ENCODE measurements around the gene TUBB6. TPM values are rescaled to one million over a fixed set of nuclear protein-coding genes. Genes with fewer than 3 reads are reported as not detected.

The TUBB6 gene
- total RNA-seq, 1 experiment from 2014 or later = 197 TPM

GRCh38 chr18:12366379-12366778, 58.3 kb downstream of the TUBB6 start:
- H3K27ac ChIP-seq (ENCODE audit: low read depth, low read length, poor library complexity, severe bottlenecking) = no peak overlapping the region
- intact Hi-C loops (cut with micrococcal nuclease; ENCODE audit: unreplicated experiment) = no loop called here
- H3K4me1 ChIP-seq (ENCODE audit: insufficient read depth, low read length, poor library complexity, severe bottlenecking) = no peaks in the 10 kb centered on the region
- ChIA-PET POLR2A (ENCODE audit: low non-redundant PET) (no interaction called here), CTCF (no interaction called here)
- H3K9me3 ChIP-seq (ENCODE audit: low read depth, low read length, poor library complexity, severe bottlenecking) = no peaks in the 10 kb centered on the region
- no peak for DNase-seq (ENCODE audit: low spot score)
- no peak for TF ChIP-seq EZH2 (IDR thresholded peaks at IDR 0.05; ENCODE audit: borderline replicate concordance, low read depth, low read length, poor library complexity, severe bottlenecking)
- TF ChIP-seq CTCF (conservative IDR thresholded peaks at IDR 0.05; ENCODE audit: low read depth, low read length) = no peak
- H3K27me3 ChIP-seq (replicated peaks; ENCODE audit: insufficient read depth, low read depth, low read length, poor library complexity) = no peaks in the 10 kb centered on the region
- BruUV-seq (replicated peaks) = no TSS peak
- H3K36me3 ChIP-seq (ENCODE audit: insufficient read depth, low read length, poor library complexity, severe bottlenecking) = peaks cover 61% of the 10 kb centered on the region
- H3K4me3 ChIP-seq (ENCODE audit: low read depth, low read length, poor library complexity, severe bottlenecking) = no peak overlapping the region

GRCh38 chr18:12366784-12367183, 58.7 kb downstream of the TUBB6 start:
- no peaks in the 10 kb centered on the region for H3K9me3 ChIP-seq (ENCODE audit: low read depth, low read length, poor library complexity, severe bottlenecking)
- DNase-seq (ENCODE audit: low spot score) = no peak
- no peak for TF ChIP-seq CTCF (conservative IDR thresholded peaks at IDR 0.05; ENCODE audit: low read depth, low read length)
- TF ChIP-seq EZH2 (IDR thresholded peaks at IDR 0.05; ENCODE audit: borderline replicate concordance, low read depth, low read length, poor library complexity, severe bottlenecking) = no peak
- H3K27me3 ChIP-seq (replicated peaks; ENCODE audit: insufficient read depth, low read depth, low read length, poor library complexity) = no peaks in the 10 kb centered on the region
- peaks cover 57% of the 10 kb centered on the region for H3K36me3 ChIP-seq (ENCODE audit: insufficient read depth, low read length, poor library complexity, severe bottlenecking)
- H3K4me1 ChIP-seq (ENCODE audit: insufficient read depth, low read length, poor library complexity, severe bottlenecking) = no peaks in the 10 kb centered on the region
- CTCF ChIA-PET = no interaction called here
- BruUV-seq (replicated peaks) = no TSS peak
- H3K4me3 ChIP-seq (ENCODE audit: low read depth, low read length, poor library complexity, severe bottlenecking) = no peak overlapping the region
- intact Hi-C loops (cut with micrococcal nuclease; ENCODE audit: unreplicated experiment) = no loop called here
- no peak overlapping the region for H3K27ac ChIP-seq (ENCODE audit: low read depth, low read length, poor library complexity, severe bottlenecking)
- POLR2A ChIA-PET (ENCODE audit: low non-redundant PET) = no interaction called here

- Histone ChIP-seq H3K27me3 (replicated peaks; ENCODE audit: insufficient read depth, low read depth, low read length, poor library complexity) (no peaks in the 10 kb centered on the region), H3K36me3 (ENCODE audit: insufficient read depth, low read length, poor library complexity, severe bottlenecking) (peaks cover 39% of the 10 kb centered on the region), H3K27ac (ENCODE audit: low read depth, low read length, poor library complexity, severe bottlenecking) (no peak overlapping the region), H3K9me3 (ENCODE audit: low read depth, low read length, poor library complexity, severe bottlenecking) (no peaks in the 10 kb centered on the region), H3K4me1 (ENCODE audit: insufficient read depth, low read length, poor library complexity, severe bottlenecking) (no peaks in the 10 kb centered on the region), H3K4me3 (ENCODE audit: low read depth, low read length, poor library complexity, severe bottlenecking) (no peak overlapping the region)
- ChIA-PET POLR2A (ENCODE audit: low non-redundant PET) (no interaction called here), CTCF (no interaction called here)
- no peak for DNase-seq (ENCODE audit: low spot score)
- no TSS peak for BruUV-seq (replicated peaks)
- intact Hi-C loops (cut with micrococcal nuclease; ENCODE audit: unreplicated experiment) = no loop called here
- TF ChIP-seq CTCF (conservative IDR thresholded peaks at IDR 0.05; ENCODE audit: low read depth, low read length) (no peak), EZH2 (IDR thresholded peaks at IDR 0.05; ENCODE audit: borderline replicate concordance, low read depth, low read length, poor library complexity, severe bottlenecking) (no peak)
Observed at GRCh38 chr18:12369211-12369610, 61.2 kb downstream of the TUBB6 start.

Measured in A673 (cell line).